T-cell (primary cell): ENCODE measurements around the gene CACNA1S. TPM values are rescaled to one million over a fixed set of nuclear protein-coding genes. Genes with fewer than 3 reads are reported as not detected.

Experiments used
- ATAC-seq, 4 experiments: fragments of 200-7000 bp in 3 of 4; fragments of 150-1000 bp in 1 of 4; cut with Tn5 transposase; replicated peaks in 1 of 4; 1 replicate in 3 of 4; 2 replicates in 1 of 4; pipeline ENCODE4 v1.10.0; 2021; ENCODE audit warnings: moderate library complexity in 3 of 4, mild to moderate bottlenecking in 2 of 4, moderate number of reproducible peaks in 1 of 4
- CTCF ChIA-PET, 2 donors: fragments of 300-600 bp; sonication (Branson Sonifier 250); formaldehyde crosslinking; loops; one replicate each; lab custom pipeline; 2022; ENCODE audit warnings: antibody characterized with exemption in 2 of 2; lab: Charles Lee
- POLR2A ChIA-PET, 2 donors: fragments of 300-600 bp; sonication (Branson Sonifier 250); formaldehyde crosslinking; loops; one replicate each; lab custom pipeline; 2022; ENCODE audit warnings: antibody characterized with exemption in 2 of 2; lab: Charles Lee
- DNase-seq, 35 experiments: peaks; one replicate each; pipeline versions ENCODE4 v3.0.0 to v3.0.0-alpha.2; 2013 to 2023
- H3K27ac ChIP-seq: one replicate; pipeline ENCODE4 v1.5.1; 2013; ENCODE audit warnings: low read length
- H3K27me3 ChIP-seq, 2 experiments: replicated peaks in 1 of 2; 1 replicate in 1 of 2; 2 replicates in 1 of 2; pipeline versions ENCODE4 v1.6.1 to v1.7.0; 2013; ENCODE audit warnings: low read length in 1 of 2, mixed read lengths in 1 of 2; ENCODE audit not compliant: control insufficient read depth in 2 of 2, insufficient read depth in 2 of 2; ENCODE audit errors: extremely low read depth in 1 of 2
- H3K36me3 ChIP-seq, 2 donors: 1 replicate in 1 of 2; 2 replicates in 1 of 2; pipeline versions ENCODE4 v1.6.1 to v1.7.0; 2013; ENCODE audit warnings: low read length in 1 of 2; ENCODE audit not compliant: control insufficient read depth in 2 of 2, insufficient read depth in 1 of 2; ENCODE audit errors: extremely low read depth in 1 of 2
- H3K4me1 ChIP-seq, 2 experiments: 1 replicate in 1 of 2; 2 replicates in 1 of 2; pipeline versions ENCODE4 v1.6.1 to v1.7.0; 2013; ENCODE audit warnings: low read length in 2 of 2, mixed read lengths in 1 of 2; ENCODE audit not compliant: insufficient read depth in 2 of 2, control insufficient read depth in 1 of 2; ENCODE audit errors: extremely low read depth in 1 of 2
- H3K4me3 ChIP-seq, 2 donors: 1 replicate in 1 of 2; 2 replicates in 1 of 2; pipeline versions ENCODE4 v1.5.1 to v1.7.0; 2013; ENCODE audit warnings: mild to moderate bottlenecking in 2 of 2, low read length in 1 of 2, moderate library complexity in 1 of 2; ENCODE audit not compliant: control insufficient read depth in 1 of 2; ENCODE audit errors: extremely low read depth in 1 of 2
- H3K9me3 ChIP-seq: 2 replicates; pipeline ENCODE4 v1.7.0; 2013
- H3K27ac Mint-ChIP-seq, 2 donors: one replicate each; pipeline ENCODE4 v1.8.0; 2020 to 2021; ENCODE audit warnings: mild to moderate bottlenecking in 2 of 2, mixed read lengths in 2 of 2
- H3K27me3 Mint-ChIP-seq, 2 donors: one replicate each; pipeline ENCODE4 v1.8.0; 2021 to 2022; ENCODE audit warnings: mixed read lengths in 2 of 2
- H3K36me3 Mint-ChIP-seq: one replicate; pipeline ENCODE4 v1.8.0; 2021; ENCODE audit warnings: mixed read lengths
- H3K4me1 Mint-ChIP-seq, 3 donors: one replicate each; pipeline ENCODE4 v1.8.0; 2020 to 2022; ENCODE audit warnings: mixed read lengths in 3 of 3, mild to moderate bottlenecking in 1 of 3
- H3K4me3 Mint-ChIP-seq, 3 donors: one replicate each; pipeline ENCODE4 v1.8.0; 2020 to 2022; ENCODE audit warnings: mild to moderate bottlenecking in 3 of 3, mixed read lengths in 3 of 3, moderate library complexity in 3 of 3
- H3K9me3 Mint-ChIP-seq, 3 donors: one replicate each; pipeline ENCODE4 v1.8.0; 2020 to 2022; ENCODE audit warnings: mixed read lengths in 3 of 3
- WGBS: methylation state at CpG from one replicate; pipeline ENCODE4 v1.1.5; 2013; ENCODE audit warnings: missing lambda C conversion rate; ENCODE audit not compliant: insufficient coverage; 5-methylcytosine and 5-hydroxymethylcytosine counted together
- total RNA-seq, 35 experiments: library from RNA in 6 of 35; stranded (reverse) in 6 of 35; fragments of 120-200 nt in 1 of 35; gene quantifications; one replicate each; pipeline versions ENCODE4 v1.2.1 to v1.2.4 and lab custom pipeline; 2013 to 2026

The CACNA1S gene
- total RNA-seq, 5 donors from 2014 or later (not counting 1 experiment from before 2014, with no cell fraction given) = not detected

- Mint-ChIP-seq H3K27me3 (no peaks in the 10 kb centered on the region), H3K4me1 (no peaks in the 10 kb centered on the region), H3K9me3 (no peaks in the 10 kb centered on the region), H3K36me3 (peaks cover 47% of the 10 kb centered on the region), H3K27ac (no peak overlapping the region), H3K4me3 (no peak overlapping the region)
- ATAC-seq (no peak), DNase-seq (no peak)
- Histone ChIP-seq H3K4me3 (no peak overlapping the region), H3K27ac (no peak overlapping the region), H3K9me3 (no peaks in the 10 kb centered on the region), H3K36me3 (peaks cover 21 to 94% of the 10 kb centered on the region in 2 donors), H3K27me3 (no peaks in the 10 kb centered on the region), H3K4me1 (no peaks in the 10 kb centered on the region)
- ChIA-PET POLR2A (no interaction called here), CTCF (no interaction called here)
- 98% methylated on average over 16 of the region's 16 CpGs for WGBS
Observed at GRCh38 chr1:200998323-200998722, 113.9 kb downstream of the CACNA1S start.

GRCh38 chr1:200992382-200993048 lies 119.7 kb downstream of the CACNA1S start:
- no peaks in the 10 kb centered on the region for H3K27me3 ChIP-seq
- H3K4me3 ChIP-seq = no peak overlapping the region
- Mint-ChIP-seq H3K36me3 (peaks cover 28% of the 10 kb centered on the region), H3K9me3 (no peaks in the 10 kb centered on the region), H3K27ac (no peak overlapping the region), H3K27me3 (no peaks in the 10 kb centered on the region), H3K4me3 (no peak overlapping the region), H3K4me1 (no peaks in the 10 kb centered on the region)
- peaks cover 15 to 97% of the 10 kb centered on the region in 2 donors for H3K36me3 ChIP-seq
- CTCF ChIA-PET = no interaction called here
- POLR2A ChIA-PET = no interaction called here
- no peaks in the 10 kb centered on the region for H3K4me1 ChIP-seq
- H3K9me3 ChIP-seq = no peaks in the 10 kb centered on the region
- no peak for DNase-seq
- 92% methylated on average over 4 of the region's 4 CpGs for WGBS
- ATAC-seq = no peak
- H3K27ac ChIP-seq = no peak overlapping the region

- ATAC-seq (no peak), DNase-seq (no peak)
- no peak overlapping the region for H3K27ac ChIP-seq
- Mint-ChIP-seq H3K9me3 (no peaks in the 10 kb centered on the region), H3K4me3 (no peak overlapping the region), H3K27me3 (no peaks in the 10 kb centered on the region), H3K27ac (no peak overlapping the region), H3K36me3 (peaks cover 29% of the 10 kb centered on the region), H3K4me1 (no peaks in the 10 kb centered on the region)
- no peak overlapping the region for H3K4me3 ChIP-seq
- POLR2A ChIA-PET = no interaction called here
- H3K9me3 ChIP-seq = no peaks in the 10 kb centered on the region
- CTCF ChIA-PET = no interaction called here
- H3K4me1 ChIP-seq = no peaks in the 10 kb centered on the region
- WGBS = 100% methylated on average over 7 of the region's 10 CpGs
- no peaks in the 10 kb centered on the region for H3K27me3 ChIP-seq
- peaks cover 26 to 99% of the 10 kb centered on the region in 2 donors for H3K36me3 ChIP-seq
Observed at GRCh38 chr1:200991097-200991614, 121.1 kb downstream of the CACNA1S start.

GRCh38 chr1:200990114-200990513 lies 122.1 kb downstream of the CACNA1S start:
- no peak overlapping the region for H3K4me3 Mint-ChIP-seq
- no peaks in the 10 kb centered on the region for H3K4me1 Mint-ChIP-seq
- H3K9me3 ChIP-seq = no peaks in the 10 kb centered on the region
- H3K27ac Mint-ChIP-seq = no peak overlapping the region
- CTCF ChIA-PET = no interaction called here
- H3K27me3 Mint-ChIP-seq = no peaks in the 10 kb centered on the region
- POLR2A ChIA-PET = no interaction called here
- peaks cover 27 to 95% of the 10 kb centered on the region in 2 donors for H3K36me3 ChIP-seq
- no peak overlapping the region for H3K27ac ChIP-seq
- H3K4me1 ChIP-seq = no peaks in the 10 kb centered on the region
- peaks cover 31% of the 10 kb centered on the region for H3K36me3 Mint-ChIP-seq
- no peaks in the 10 kb centered on the region for H3K9me3 Mint-ChIP-seq
- no peak for DNase-seq
- ATAC-seq = no peak
- H3K4me3 ChIP-seq = no peak overlapping the region
- no CpG with 5 or more reads among the region's 9 CpGs for WGBS
- no peaks in the 10 kb centered on the region for H3K27me3 ChIP-seq

Other genes starting within 250 kb of the CACNA1S start
- 1 to 10 TPM; 1.2 to 6.7 (median 1.8) TPM for gene GPR25, start 239.4 kb downstream of the CACNA1S start, total RNA-seq
- gene INAVA, start 217.5 kb downstream of the CACNA1S start, total RNA-seq = under 1 TPM in 4 of 5 donors, not detected in 1; 0.09 to 0.62 (median 0.25) TPM
- gene KIF21B, start 88.7 kb downstream of the CACNA1S start, total RNA-seq = 100 to 1,000 TPM in 3 of 5 donors, 10 to 100 TPM in 2; 70.8 to 110 (median 101) TPM
- under 1 TPM in 3 of 5 donors, not detected in 2; 0.19 to 0.49 (median 0.26) TPM for gene ASCL5, start 14.8 kb upstream of the CACNA1S start, total RNA-seq
- gene TMEM9, start 42.0 kb upstream of the CACNA1S start, total RNA-seq = 10 to 100 TPM; 15.5 to 22.2 (median 17.7) TPM
- not detected for gene IGFN1, start 78.4 kb upstream of the CACNA1S start, total RNA-seq
- under 1 TPM in 3 of 5 donors, not detected in 2; 0.03 to 0.06 (median 0.06) TPM for gene PKP1, start 171.1 kb upstream of the CACNA1S start, total RNA-seq